Measurements from ENCODE around the gene FBLIM1.

Gene FBLIM1

GRCh38 chr1:15731735-15732685 lies 26.6 kb upstream of the FBLIM1 start:
- DNase-seq = no peak

GRCh38 chr1:15732686-15733081 lies 25.9 kb upstream of the FBLIM1 start:
- no peak for DNase-seq

GRCh38 chr1:15733218-15733725 lies 25.3 kb upstream of the FBLIM1 start:
- no peak for DNase-seq

GRCh38 chr1:15733726-15734226 lies 24.8 kb upstream of the FBLIM1 start:
- DNase-seq = no peak

GRCh38 chr1:15734296-15734695 lies 24.3 kb upstream of the FBLIM1 start:
- DNase-seq = no peak

GRCh38 chr1:15734901-15735300 lies 23.7 kb upstream of the FBLIM1 start:
- DNase-seq = no peak

GRCh38 chr1:15735304-15736037 lies 23.1 kb upstream of the FBLIM1 start:
- DNase-seq = no peak

GRCh38 chr1:15736038-15736891 lies 22.3 kb upstream of the FBLIM1 start, which contains the start of gene SLC25A34:
Gene SLC25A34 (plus strand): TSS chr1:15736258. CDS start chr1:15736486, 228 bp downstream.
- no peak for DNase-seq

- DNase-seq = no peak
These were observed 21.7 kb upstream of the FBLIM1 start for GRCh38 chr1:15736892-15737261.

- DNase-seq = no peak
These were observed 21.0 kb upstream of the FBLIM1 start for GRCh38 chr1:15737324-15738319.

GRCh38 chr1:15738416-15739113 lies 20.0 kb upstream of the FBLIM1 start:
- no peak for DNase-seq

GRCh38 chr1:15739259-15739658 lies 19.3 kb upstream of the FBLIM1 start:
- no peak for DNase-seq

GRCh38 chr1:15739745-15740144 lies 18.9 kb upstream of the FBLIM1 start:
- DNase-seq = no peak

- DNase-seq = peak; percentile 54 to 62
These were observed 17.4 kb upstream of the FBLIM1 start for GRCh38 chr1:15740924-15741850.

- no peak for DNase-seq
These were observed 16.2 kb upstream of the FBLIM1 start, which contains the start of gene TMEM82 for GRCh38 chr1:15742339-15742801. Gene TMEM82 (plus strand): TSS chr1:15742499. CDS start chr1:15742560, 61 bp downstream.

GRCh38 chr1:15744122-15744679 lies 14.4 kb upstream of the FBLIM1 start:
- DNase-seq = no peak

- DNase-seq = no peak
These were observed 11.2 kb upstream of the FBLIM1 start for GRCh38 chr1:15747378-15747777.

- no peak for DNase-seq
These were observed 10.3 kb upstream of the FBLIM1 start for GRCh38 chr1:15748264-15748663.
